Tibial artery (tissue), 4 donors: Measurements from ENCODE around the gene ALKBH6.

Experiments
- DNase-seq, 2 donors: peaks; one replicate each; pipeline ENCODE4 v3.0.0-alpha.2; 2019
- H3K27ac ChIP-seq, 2 donors: fragments of 200-600 bp; sonication (generic) in 1 of 2; 1 replicate in 1 of 2; 2 replicates in 1 of 2; pipeline ENCODE4 v1.5.1; 2018 to 2019; ENCODE audit warnings: mild to moderate bottlenecking in 1 of 2
- H3K27me3 ChIP-seq, 2 donors: fragments of 200-600 bp; sonication (generic) in 1 of 2; one replicate each; pipeline versions ENCODE4 v1.5.1 to v1.6.0; 2016 to 2019
- H3K36me3 ChIP-seq, 3 donors: fragments of 200-600 bp; sonication (generic) in 2 of 3; one replicate each; pipeline ENCODE4 v1.5.1; 2016 to 2019; ENCODE audit warnings: mild to moderate bottlenecking in 2 of 3
- H3K4me1 ChIP-seq, 4 donors: fragments of 200-600 bp; sonication (generic) in 2 of 4; 1 replicate in 3 of 4; 2 replicates in 1 of 4; pipeline ENCODE4 v1.5.1; 2016 to 2019
- H3K4me3 ChIP-seq, 2 donors: fragments of 200-600 bp; sonication (generic) in 1 of 2; 1 replicate in 1 of 2; 2 replicates in 1 of 2; pipeline ENCODE4 v1.5.1; 2018 to 2019; ENCODE audit warnings: mild to moderate bottlenecking in 2 of 2
- H3K9me3 ChIP-seq, 3 donors: fragments of 200-600 bp; sonication (generic) in 1 of 3; one replicate each; pipeline ENCODE4 v1.5.1; 2016 to 2019
- intact Hi-C: fragments of 100-400 bp; cut with DNase I; formaldehyde crosslinking; loops from one replicate; pipeline ENCODE4 v1.15.0; 2023; ENCODE audit warnings: low total_unique reads
- TF ChIP-seq, protein P1 (sequence below), 2 experiments: fragments of 200-600 bp in 1 of 2; fragments of 450-650 bp in 1 of 2; IDR thresholded peaks; one replicate each; pipeline ENCODE4 v1.5.1; 2017 to 2019; ENCODE audit warnings: antibody characterized with exemption in 2 of 2, mild to moderate bottlenecking in 1 of 2, moderate library complexity in 1 of 2

ALKBH6 gene

DNA sequence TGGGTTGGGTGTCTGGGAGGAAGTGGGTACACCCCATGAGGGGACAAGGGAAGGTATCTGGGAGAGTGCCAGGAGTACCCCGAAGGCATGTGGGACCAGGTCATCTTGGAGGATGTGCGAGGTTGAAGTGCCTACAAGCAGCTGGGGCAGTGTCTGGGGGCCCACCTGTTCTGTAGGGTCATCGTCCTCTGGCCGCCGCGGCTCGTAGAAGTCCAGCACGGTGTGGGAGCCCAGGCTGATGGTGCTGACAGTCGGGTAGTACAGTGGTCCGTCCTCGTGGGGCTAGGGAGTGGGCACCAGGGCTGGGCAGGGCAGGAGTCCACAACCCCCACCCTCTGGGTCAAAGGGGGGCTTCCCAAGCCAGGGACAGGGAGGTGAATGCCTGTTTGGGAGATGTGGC lies 3.6 kb downstream of the ALKBH6 start:
- Histone ChIP-seq H3K36me3 (no peaks in the 10 kb centered on the region), H3K4me1 (peaks cover 0 to 41% (median 26%) of the 10 kb centered on the region in 4 donors), H3K4me3 (no peak overlapping the region), H3K27ac (peak overlapping the region in 1 of 2 donors; percentile 76), H3K27me3 (no peaks in the 10 kb centered on the region), H3K9me3 (no peaks in the 10 kb centered on the region)
- no peak for DNase-seq
- TF ChIP-seq, protein P1, sequence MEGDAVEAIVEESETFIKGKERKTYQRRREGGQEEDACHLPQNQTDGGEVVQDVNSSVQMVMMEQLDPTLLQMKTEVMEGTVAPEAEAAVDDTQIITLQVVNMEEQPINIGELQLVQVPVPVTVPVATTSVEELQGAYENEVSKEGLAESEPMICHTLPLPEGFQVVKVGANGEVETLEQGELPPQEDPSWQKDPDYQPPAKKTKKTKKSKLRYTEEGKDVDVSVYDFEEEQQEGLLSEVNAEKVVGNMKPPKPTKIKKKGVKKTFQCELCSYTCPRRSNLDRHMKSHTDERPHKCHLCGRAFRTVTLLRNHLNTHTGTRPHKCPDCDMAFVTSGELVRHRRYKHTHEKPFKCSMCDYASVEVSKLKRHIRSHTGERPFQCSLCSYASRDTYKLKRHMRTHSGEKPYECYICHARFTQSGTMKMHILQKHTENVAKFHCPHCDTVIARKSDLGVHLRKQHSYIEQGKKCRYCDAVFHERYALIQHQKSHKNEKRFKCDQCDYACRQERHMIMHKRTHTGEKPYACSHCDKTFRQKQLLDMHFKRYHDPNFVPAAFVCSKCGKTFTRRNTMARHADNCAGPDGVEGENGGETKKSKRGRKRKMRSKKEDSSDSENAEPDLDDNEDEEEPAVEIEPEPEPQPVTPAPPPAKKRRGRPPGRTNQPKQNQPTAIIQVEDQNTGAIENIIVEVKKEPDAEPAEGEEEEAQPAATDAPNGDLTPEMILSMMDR (IDR thresholded peaks at IDR 0.05): no peak
- intact Hi-C loops: no loop called here

DNA sequence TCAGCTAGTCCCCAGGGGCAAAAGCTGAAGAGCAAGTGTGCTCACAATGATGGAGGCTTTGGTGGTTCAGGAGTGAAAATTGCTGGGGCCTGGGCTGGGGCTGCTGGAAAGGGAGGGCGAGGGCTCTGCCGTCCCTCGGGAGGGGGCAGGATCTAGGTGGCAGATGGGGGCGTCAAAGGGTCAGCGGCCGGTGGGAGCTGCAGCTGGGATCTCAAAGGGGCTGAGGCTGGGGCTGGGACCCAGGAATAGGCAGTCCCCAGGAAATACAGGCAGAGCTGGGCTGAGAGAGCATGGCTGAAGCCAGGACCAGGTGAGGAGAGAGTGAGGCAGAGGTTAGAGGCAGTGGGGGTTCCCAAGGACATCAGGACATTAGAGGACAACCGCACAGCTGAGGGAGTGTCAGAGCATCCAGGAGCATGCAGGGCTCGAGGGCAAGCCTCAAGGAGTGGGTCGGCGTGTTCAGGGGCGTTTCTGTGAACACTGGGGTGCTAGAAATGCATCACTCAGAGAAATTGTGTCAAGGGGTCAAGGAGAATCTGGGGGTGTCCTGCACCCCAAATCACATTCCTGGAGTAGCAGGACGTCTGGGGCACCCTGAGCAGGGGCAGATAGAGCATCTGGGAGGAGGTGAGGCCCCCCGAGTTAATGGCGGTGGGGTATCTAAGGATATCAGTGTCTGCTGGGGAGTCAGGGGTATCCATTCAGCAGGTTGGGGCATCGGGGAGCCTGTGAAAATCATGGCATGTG lies 4.2 kb downstream of the ALKBH6 start:
- peak overlapping the region; percentile 76 to 78 for H3K27ac ChIP-seq
- intact Hi-C loops: no loop called here

DNA sequence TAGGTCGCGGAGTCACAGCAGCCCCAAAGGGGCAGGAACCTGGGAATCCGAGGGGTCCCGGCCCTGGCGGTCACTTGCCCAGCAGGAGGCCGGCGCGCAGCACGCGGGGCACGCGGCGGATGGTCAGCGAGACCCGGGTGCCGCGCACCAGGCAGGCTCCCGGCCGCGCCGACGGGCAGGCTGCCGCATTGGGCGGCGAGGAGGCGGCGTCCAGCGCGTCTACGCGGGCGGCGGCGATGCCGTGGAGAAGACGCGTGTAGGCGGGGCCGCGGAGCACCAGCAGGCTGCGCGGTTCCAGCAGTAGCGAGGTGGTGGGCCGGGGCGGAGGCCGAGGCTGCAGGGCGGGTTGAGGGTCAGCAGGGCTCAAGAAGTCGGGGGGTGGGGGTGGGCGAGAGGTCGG lies 4.8 kb downstream of the ALKBH6 start:
- TF ChIP-seq, protein P1 (IDR thresholded peaks at IDR 0.05): no peak
- H3K27me3 ChIP-seq: no peaks in the 10 kb centered on the region
- H3K4me3 ChIP-seq: peak overlapping the region; percentile 45 to 56
- peak; percentile 71 to 88 for DNase-seq
- no peaks in the 10 kb centered on the region for H3K9me3 ChIP-seq
- intact Hi-C loops: no loop called here
- H3K27ac ChIP-seq: peak overlapping the region; percentile 76 to 78
- H3K36me3 ChIP-seq: no peaks in the 10 kb centered on the region
- H3K4me1 ChIP-seq: peaks cover 0 to 32% (median 21%) of the 10 kb centered on the region in 4 donors

More for the DNA sequence above, 4.2 kb downstream of the ALKBH6 start:
- DNase-seq: no peak
- H3K27me3 ChIP-seq: no peaks in the 10 kb centered on the region
- H3K4me1 ChIP-seq: peaks cover 0 to 38% (median 25%) of the 10 kb centered on the region in 4 donors
- H3K36me3 ChIP-seq: no peaks in the 10 kb centered on the region
- H3K4me3 ChIP-seq: peak overlapping the region; percentile 45 to 56
- no peaks in the 10 kb centered on the region for H3K9me3 ChIP-seq
- TF ChIP-seq, protein P1 (IDR thresholded peaks at IDR 0.05): no peak

DNA sequence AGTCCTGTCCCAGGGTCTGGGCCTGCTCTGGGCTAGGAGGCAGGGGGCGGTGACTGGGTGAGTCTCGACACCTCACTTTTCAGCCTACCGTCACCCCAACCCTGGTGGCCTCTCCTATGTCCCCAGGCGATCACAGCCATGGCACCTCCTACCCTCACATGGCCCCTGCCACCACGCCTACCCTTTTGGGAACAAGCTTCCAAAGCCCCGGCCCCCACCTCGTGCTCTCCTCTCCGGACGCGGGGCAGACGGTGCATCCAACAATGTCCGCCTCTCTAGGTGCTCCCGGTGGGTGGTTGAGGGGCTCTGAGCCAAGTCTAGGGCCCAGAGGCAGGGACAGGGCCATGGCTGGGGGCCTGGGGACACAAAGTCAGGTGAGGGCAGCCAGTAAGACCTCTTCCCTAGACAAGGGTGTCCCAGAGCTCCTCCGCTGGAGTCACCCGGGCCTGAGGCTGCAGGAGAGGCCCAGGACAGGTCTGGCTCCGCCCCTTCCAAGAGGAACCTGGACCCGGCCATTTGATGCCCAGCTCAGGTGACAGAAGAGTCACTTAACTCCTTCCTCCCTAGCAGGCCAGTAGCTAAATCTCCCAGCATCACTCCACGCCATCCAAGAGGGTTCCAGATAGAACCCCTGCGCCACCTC lies 5.6 kb downstream of the ALKBH6 start, which contains the start of gene SYNE4:
Gene SYNE4, minus strand, starts transcription at position 478 of the 643 bp plus-strand sequence. Its CDS starts 132 bp downstream, at position 346.
- DNase-seq: no peak
- Histone ChIP-seq H3K36me3 (peaks cover 0 to 7% (median 0%) of the 10 kb centered on the region in 3 donors), H3K4me3 (peak within 1 kb of the TSS; percentile 45 to 56), H3K4me1 (peaks cover 0 to 28% (median 18%) of the 10 kb centered on the region in 4 donors), H3K9me3 (no peaks in the 10 kb centered on the region), H3K27ac (peak within 1 kb of the TSS; percentile 76 to 78), H3K27me3 (no peaks in the 10 kb centered on the region)
- intact Hi-C loops: no loop called here
- TF ChIP-seq, protein P1 (IDR thresholded peaks at IDR 0.05): no peak

DNA sequence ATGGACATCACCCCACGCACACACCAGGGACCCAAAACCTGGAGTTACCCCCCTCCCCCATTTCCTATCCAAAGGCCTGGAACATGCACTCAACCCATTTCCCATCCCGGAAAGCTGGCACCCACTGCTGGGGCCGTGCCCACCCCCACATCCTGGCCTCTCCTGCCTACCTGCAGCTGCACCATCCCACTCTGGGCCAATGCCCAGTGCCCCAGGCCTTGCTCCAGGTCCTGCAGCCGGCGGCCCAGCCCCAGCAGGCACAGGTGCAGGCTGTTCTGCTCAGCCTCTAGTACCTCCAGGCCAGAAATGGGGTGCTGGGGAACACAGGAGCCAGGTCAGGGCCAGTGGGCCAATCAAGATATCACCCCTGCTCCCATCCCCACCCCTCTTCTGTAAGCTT lies 7.1 kb downstream of the ALKBH6 start:
- H3K4me1 ChIP-seq: peaks cover 0 to 23% (median 13%) of the 10 kb centered on the region in 4 donors
- H3K27ac ChIP-seq: no peak overlapping the region
- TF ChIP-seq, protein P1 (IDR thresholded peaks at IDR 0.05): no peak
- intact Hi-C loops: no loop called here
- peaks cover 0 to 17% (median 0%) of the 10 kb centered on the region in 3 donors for H3K36me3 ChIP-seq
- H3K27me3 ChIP-seq: no peaks in the 10 kb centered on the region
- no peak for DNase-seq
- H3K4me3 ChIP-seq: no peak overlapping the region
- no peaks in the 10 kb centered on the region for H3K9me3 ChIP-seq
